Measurements from ENCODE around the gene NKAPD1. TPM values are rescaled to one million over a fixed set of nuclear protein-coding genes. Genes with fewer than 3 reads are reported as not detected.

NKAPD1 gene
- total and polyA plus RNA-seq, 2 of the 13 experiments (the other 11 are each of a cell fraction or from before 2014, with no cell fraction given), result 11.2 to 22.5 TPM

- TF ChIP-seq MEIS2 (CRISPR knock-in tag; IDR thresholded peaks at IDR 0.05), result 0 out of 2 replicates have a peak, but pooled peaks have one; percentile 31
- TF ChIP-seq ZNF460 (CRISPR knock-in tag; IDR thresholded peaks at IDR 0.05; ENCODE audit: borderline replicate concordance), result peak; percentile 99
- TF ChIP-seq STAG1 (CRISPR knock-in tag; IDR thresholded peaks at IDR 0.05), result peak; percentile 58
- TF ChIP-seq, protein P1, sequence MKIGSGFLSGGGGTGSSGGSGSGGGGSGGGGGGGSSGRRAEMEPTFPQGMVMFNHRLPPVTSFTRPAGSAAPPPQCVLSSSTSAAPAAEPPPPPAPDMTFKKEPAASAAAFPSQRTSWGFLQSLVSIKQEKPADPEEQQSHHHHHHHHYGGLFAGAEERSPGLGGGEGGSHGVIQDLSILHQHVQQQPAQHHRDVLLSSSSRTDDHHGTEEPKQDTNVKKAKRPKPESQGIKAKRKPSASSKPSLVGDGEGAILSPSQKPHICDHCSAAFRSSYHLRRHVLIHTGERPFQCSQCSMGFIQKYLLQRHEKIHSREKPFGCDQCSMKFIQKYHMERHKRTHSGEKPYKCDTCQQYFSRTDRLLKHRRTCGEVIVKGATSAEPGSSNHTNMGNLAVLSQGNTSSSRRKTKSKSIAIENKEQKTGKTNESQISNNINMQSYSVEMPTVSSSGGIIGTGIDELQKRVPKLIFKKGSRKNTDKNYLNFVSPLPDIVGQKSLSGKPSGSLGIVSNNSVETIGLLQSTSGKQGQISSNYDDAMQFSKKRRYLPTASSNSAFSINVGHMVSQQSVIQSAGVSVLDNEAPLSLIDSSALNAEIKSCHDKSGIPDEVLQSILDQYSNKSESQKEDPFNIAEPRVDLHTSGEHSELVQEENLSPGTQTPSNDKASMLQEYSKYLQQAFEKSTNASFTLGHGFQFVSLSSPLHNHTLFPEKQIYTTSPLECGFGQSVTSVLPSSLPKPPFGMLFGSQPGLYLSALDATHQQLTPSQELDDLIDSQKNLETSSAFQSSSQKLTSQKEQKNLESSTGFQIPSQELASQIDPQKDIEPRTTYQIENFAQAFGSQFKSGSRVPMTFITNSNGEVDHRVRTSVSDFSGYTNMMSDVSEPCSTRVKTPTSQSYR (CRISPR knock-in tag; IDR thresholded peaks at IDR 0.05; ENCODE audit: borderline replicate concordance), result no peak
- peak; percentile 28; the same call in 1 of the 2 replicates for TF ChIP-seq POGZ (CRISPR knock-in tag; IDR thresholded peaks at IDR 0.05)
- TF ChIP-seq LBX2 (CRISPR knock-in tag; IDR thresholded peaks at IDR 0.05; ENCODE audit: borderline replicate concordance), result no peak
- no peak for TF ChIP-seq KLF12 (CRISPR knock-in tag; IDR thresholded peaks at IDR 0.05; ENCODE audit: borderline replicate concordance)
- TF ChIP-seq TRIM24 (CRISPR knock-in tag; IDR thresholded peaks at IDR 0.05), result 0 out of 2 replicates have a peak, but pooled peaks have one; percentile 37
- no peak for TF ChIP-seq ZNF383 (CRISPR knock-in tag; IDR thresholded peaks at IDR 0.05; ENCODE audit: borderline replicate concordance)
- TF ChIP-seq, protein P2, sequence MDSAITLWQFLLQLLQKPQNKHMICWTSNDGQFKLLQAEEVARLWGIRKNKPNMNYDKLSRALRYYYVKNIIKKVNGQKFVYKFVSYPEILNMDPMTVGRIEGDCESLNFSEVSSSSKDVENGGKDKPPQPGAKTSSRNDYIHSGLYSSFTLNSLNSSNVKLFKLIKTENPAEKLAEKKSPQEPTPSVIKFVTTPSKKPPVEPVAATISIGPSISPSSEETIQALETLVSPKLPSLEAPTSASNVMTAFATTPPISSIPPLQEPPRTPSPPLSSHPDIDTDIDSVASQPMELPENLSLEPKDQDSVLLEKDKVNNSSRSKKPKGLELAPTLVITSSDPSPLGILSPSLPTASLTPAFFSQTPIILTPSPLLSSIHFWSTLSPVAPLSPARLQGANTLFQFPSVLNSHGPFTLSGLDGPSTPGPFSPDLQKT (CRISPR knock-in tag; IDR thresholded peaks at IDR 0.05; ENCODE audit: borderline replicate concordance), result no peak
- no peak for TF ChIP-seq BRD4 (CRISPR knock-in tag; IDR thresholded peaks at IDR 0.05)
- peak; percentile 18; the same call in 1 of the 2 replicates for TF ChIP-seq RAD21 (CRISPR knock-in tag; IDR thresholded peaks at IDR 0.05)
- TF ChIP-seq PBX2 (CRISPR knock-in tag; IDR thresholded peaks at IDR 0.05), result peak; percentile 47
- peak; percentile 21; the same call in 1 of the 2 replicates for TF ChIP-seq ZMYM4 (CRISPR knock-in tag; IDR thresholded peaks at IDR 0.05)
- 0 out of 2 replicates have a peak, but pooled peaks have one; percentile 26 for TF ChIP-seq RARA (CRISPR knock-in tag; IDR thresholded peaks at IDR 0.05)
- peak; percentile 76; the same call in 1 of the 2 replicates for TF ChIP-seq ZNF280D (CRISPR knock-in tag; IDR thresholded peaks at IDR 0.05)
- TF ChIP-seq HNF4A (CRISPR knock-in tag; IDR thresholded peaks at IDR 0.05), result 0 out of 2 replicates have a peak, but pooled peaks have one; percentile 7
- TF ChIP-seq ZC3H13 (CRISPR knock-in tag; IDR thresholded peaks at IDR 0.05), result no peak
These were observed 39.7 kb downstream of the NKAPD1 start (continued) for GRCh38 chr11:112113539-112114457.
